HUES6 (cell line): ENCODE measurements around the gene STON1.

ENCODE experiments used
- H3K27ac ChIP-seq: 2 replicates; pipeline ENCODE4 v1.7.0; 2013; ENCODE audit warnings: low read depth, mild to moderate bottlenecking, low read length, inconsistent platforms
- H3K27me3 ChIP-seq: 2 replicates; pipeline ENCODE4 v1.6.1; 2013; ENCODE audit warnings: low read length; ENCODE audit not compliant: control insufficient read depth, insufficient read depth
- H3K36me3 ChIP-seq: 2 replicates; pipeline ENCODE4 v1.6.1; 2013; ENCODE audit warnings: low read length; ENCODE audit not compliant: control insufficient read depth, insufficient read depth
- H3K4me1 ChIP-seq: 2 replicates; pipeline ENCODE4 v1.6.1; 2013; ENCODE audit warnings: low read length; ENCODE audit not compliant: control insufficient read depth, insufficient read depth
- H3K4me3 ChIP-seq: 2 replicates; pipeline ENCODE4 v1.5.1; 2013; ENCODE audit warnings: low read depth, low read length
- H3K9ac ChIP-seq: one replicate; pipeline ENCODE4 v1.6.1; 2013; ENCODE audit warnings: mild to moderate bottlenecking, low read length
- H3K9me3 ChIP-seq: 2 replicates; pipeline ENCODE4 v1.6.1; 2013; ENCODE audit warnings: low read depth, low read length; ENCODE audit not compliant: control insufficient read depth, insufficient read depth

STON1 gene

GRCh38 chr2:48572816-48573215 is 42.9 kb downstream of the STON1 start:
- no peaks in the 10 kb centered on the region for H3K4me1 ChIP-seq
- H3K27ac ChIP-seq, result no peak overlapping the region
- no peak overlapping the region for H3K4me3 ChIP-seq
- H3K9ac ChIP-seq, result no peak overlapping the region
- H3K27me3 ChIP-seq, result no peaks in the 10 kb centered on the region
- no peaks in the 10 kb centered on the region for H3K9me3 ChIP-seq
- H3K36me3 ChIP-seq, result no peaks in the 10 kb centered on the region

- Histone ChIP-seq H3K36me3 (no peaks in the 10 kb centered on the region), H3K4me3 (no peak overlapping the region), H3K4me1 (no peaks in the 10 kb centered on the region), H3K9me3 (no peaks in the 10 kb centered on the region), H3K27me3 (no peaks in the 10 kb centered on the region), H3K27ac (no peak overlapping the region), H3K9ac (no peak overlapping the region)
Observed at GRCh38 chr2:48574353-48575287, 44.7 kb downstream of the STON1 start.

GRCh38 chr2:48578313-48578712 is 48.4 kb downstream of the STON1 start:
- Histone ChIP-seq H3K27me3 (no peaks in the 10 kb centered on the region), H3K4me1 (no peaks in the 10 kb centered on the region), H3K36me3 (peaks cover 8% of the 10 kb centered on the region; the same call in 1 of the 2 replicates), H3K4me3 (no peak overlapping the region), H3K9me3 (no peaks in the 10 kb centered on the region), H3K9ac (no peak overlapping the region), H3K27ac (no peak overlapping the region)

GRCh38 chr2:48583961-48584360 is 54.0 kb downstream of the STON1 start:
- Histone ChIP-seq H3K36me3 (peaks cover 8% of the 10 kb centered on the region; the same call in 1 of the 2 replicates), H3K27me3 (no peaks in the 10 kb centered on the region), H3K9ac (no peak overlapping the region), H3K4me1 (peaks cover 15% of the 10 kb centered on the region), H3K27ac (no peak overlapping the region), H3K9me3 (no peaks in the 10 kb centered on the region), H3K4me3 (no peak overlapping the region)

- H3K4me1 ChIP-seq, result peaks cover 17% of the 10 kb centered on the region
- H3K9ac ChIP-seq, result no peak overlapping the region
- no peak overlapping the region for H3K4me3 ChIP-seq
- no peaks in the 10 kb centered on the region for H3K9me3 ChIP-seq
- H3K36me3 ChIP-seq, result peaks cover 8% of the 10 kb centered on the region; the same call in 1 of the 2 replicates
- no peaks in the 10 kb centered on the region for H3K27me3 ChIP-seq
- no peak overlapping the region for H3K27ac ChIP-seq
Observed at GRCh38 chr2:48584551-48584950, 54.6 kb downstream of the STON1 start.

- Histone ChIP-seq H3K27me3 (no peaks in the 10 kb centered on the region), H3K36me3 (0 out of 2 replicates have a peak, but pooled peaks cover 2% of the 10 kb centered on the region), H3K4me1 (peaks cover 17% of the 10 kb centered on the region), H3K4me3 (no peak overlapping the region), H3K27ac (no peak overlapping the region), H3K9ac (no peak overlapping the region), H3K9me3 (no peaks in the 10 kb centered on the region)
Observed at GRCh38 chr2:48586433-48586832, 56.5 kb downstream of the STON1 start.

- H3K36me3 ChIP-seq, result no peaks in the 10 kb centered on the region
- no peak overlapping the region for H3K27ac ChIP-seq
- peaks cover 17% of the 10 kb centered on the region for H3K4me1 ChIP-seq
- no peak overlapping the region for H3K4me3 ChIP-seq
- no peak overlapping the region for H3K9ac ChIP-seq
- no peaks in the 10 kb centered on the region for H3K27me3 ChIP-seq
- no peaks in the 10 kb centered on the region for H3K9me3 ChIP-seq
Observed at GRCh38 chr2:48587560-48587959, 57.6 kb downstream of the STON1 start.

DNA sequence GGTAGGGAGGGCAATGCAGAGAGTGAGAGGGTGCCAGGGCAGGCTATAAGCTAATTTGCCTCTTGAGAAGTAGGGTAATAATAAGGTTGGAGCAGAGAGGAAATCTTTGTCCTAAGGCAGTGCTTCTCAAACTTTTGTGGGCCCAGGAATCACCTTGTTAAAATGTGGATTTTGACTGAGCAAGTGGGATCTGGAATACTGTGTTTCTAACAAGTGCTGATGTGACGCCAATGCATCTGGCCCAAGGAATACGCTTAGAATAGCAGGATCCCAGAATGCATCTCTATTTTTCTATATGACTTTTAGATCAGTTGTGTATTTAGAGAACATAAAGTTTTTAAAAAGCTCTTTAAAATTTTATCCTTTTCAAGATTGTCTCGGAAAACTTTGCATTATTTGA is 58.0 kb downstream of the STON1 start:
- peaks cover 17% of the 10 kb centered on the region for H3K4me1 ChIP-seq
- no peaks in the 10 kb centered on the region for H3K9me3 ChIP-seq
- H3K27ac ChIP-seq, result no peak overlapping the region
- H3K36me3 ChIP-seq, result no peaks in the 10 kb centered on the region
- H3K9ac ChIP-seq, result no peak overlapping the region
- H3K27me3 ChIP-seq, result no peaks in the 10 kb centered on the region
- no peak overlapping the region for H3K4me3 ChIP-seq

DNA sequence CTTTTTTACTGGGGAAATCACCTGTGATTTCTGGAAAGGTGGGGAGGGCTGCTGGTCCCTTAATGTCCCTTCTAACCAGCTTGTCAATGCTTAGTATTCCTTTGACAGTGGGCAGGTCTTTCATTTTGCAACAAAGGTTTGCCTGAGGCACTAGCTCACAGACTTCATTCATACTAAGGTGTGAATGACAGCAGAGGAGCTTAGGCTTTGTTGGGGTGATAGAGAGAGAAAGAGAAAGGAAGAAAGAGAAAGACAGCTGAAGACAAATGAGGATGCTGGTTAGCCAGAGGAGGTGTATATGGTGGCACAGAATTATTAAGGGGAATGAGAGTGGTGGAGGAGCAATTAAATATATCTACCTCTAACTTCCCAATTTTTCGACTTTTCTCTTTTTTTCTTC is 58.8 kb downstream of the STON1 start:
- H3K27me3 ChIP-seq, result no peaks in the 10 kb centered on the region
- no peaks in the 10 kb centered on the region for H3K9me3 ChIP-seq
- H3K4me1 ChIP-seq, result peaks cover 17% of the 10 kb centered on the region
- H3K27ac ChIP-seq, result no peak overlapping the region
- H3K36me3 ChIP-seq, result no peaks in the 10 kb centered on the region
- no peak overlapping the region for H3K4me3 ChIP-seq
- no peak overlapping the region for H3K9ac ChIP-seq

DNA sequence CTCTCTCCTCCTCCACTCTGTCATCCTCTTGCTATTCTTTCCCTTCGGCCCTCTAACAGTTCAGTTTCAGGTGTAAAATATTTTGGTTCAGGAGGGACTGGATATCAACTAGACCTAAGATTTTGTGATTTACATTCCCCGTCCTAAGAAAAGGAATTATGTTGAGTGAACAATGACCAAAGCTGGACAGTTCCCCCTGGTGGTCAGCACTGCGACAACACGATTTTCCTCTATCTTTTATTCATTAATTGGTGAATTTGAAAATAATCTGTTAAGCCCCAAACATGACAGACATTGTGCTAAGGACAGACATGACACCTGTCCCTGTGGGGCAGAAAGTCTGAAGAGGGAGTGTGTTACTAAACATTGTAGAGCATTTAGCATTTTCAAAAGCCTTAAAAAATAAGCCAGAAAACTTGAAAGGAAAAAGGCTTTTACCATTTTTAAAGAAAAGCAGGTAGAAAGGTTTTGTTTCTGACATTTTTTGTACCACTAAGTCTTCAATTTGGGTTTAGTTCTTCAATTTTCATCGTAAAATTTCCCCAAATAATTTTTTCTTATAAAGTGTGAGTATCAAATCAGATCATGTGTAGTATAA is 59.3 kb downstream of the STON1 start:
- no peak overlapping the region for H3K9ac ChIP-seq
- H3K36me3 ChIP-seq, result no peaks in the 10 kb centered on the region
- no peaks in the 10 kb centered on the region for H3K27me3 ChIP-seq
- no peaks in the 10 kb centered on the region for H3K9me3 ChIP-seq
- peaks cover 17% of the 10 kb centered on the region for H3K4me1 ChIP-seq
- no peak overlapping the region for H3K27ac ChIP-seq
- H3K4me3 ChIP-seq, result no peak overlapping the region

- Histone ChIP-seq H3K9me3 (no peaks in the 10 kb centered on the region), H3K27ac (no peak overlapping the region), H3K27me3 (no peaks in the 10 kb centered on the region), H3K4me1 (peaks cover 17% of the 10 kb centered on the region), H3K4me3 (no peak overlapping the region), H3K36me3 (no peaks in the 10 kb centered on the region), H3K9ac (no peak overlapping the region)
Observed at GRCh38 chr2:48590017-48590416, 60.1 kb downstream of the STON1 start.
